Umbilical cord (tissue), 2 donors: ENCODE results near the gene RNF214. TPM values are rescaled to one million over a fixed set of nuclear protein-coding genes. Genes with fewer than 3 reads are reported as not detected.
"Not testable (repeated sequence)": the region's sequence is repeated elsewhere in the genome, so short reads cannot be mapped to it uniquely, and the experiment has no call there.

ENCODE experiments used
- DNase-seq: peaks from one replicate; pipeline ENCODE4 v3.0.0-alpha.2; 2015; ENCODE audit warnings: low spot score
- total RNA-seq: library from RNA; depleted of rRNA; stranded (reverse); fragments of >200 nt; gene quantifications from one replicate; pipeline ENCODE4 v1.2.3, GENCODE V29; 2014; ENCODE audit warnings: low replicate concordance; ENCODE audit not compliant: insufficient read depth

Gene RNF214
- total RNA-seq, 1 donor from 2014 or later = 10.8 TPM

DNA sequence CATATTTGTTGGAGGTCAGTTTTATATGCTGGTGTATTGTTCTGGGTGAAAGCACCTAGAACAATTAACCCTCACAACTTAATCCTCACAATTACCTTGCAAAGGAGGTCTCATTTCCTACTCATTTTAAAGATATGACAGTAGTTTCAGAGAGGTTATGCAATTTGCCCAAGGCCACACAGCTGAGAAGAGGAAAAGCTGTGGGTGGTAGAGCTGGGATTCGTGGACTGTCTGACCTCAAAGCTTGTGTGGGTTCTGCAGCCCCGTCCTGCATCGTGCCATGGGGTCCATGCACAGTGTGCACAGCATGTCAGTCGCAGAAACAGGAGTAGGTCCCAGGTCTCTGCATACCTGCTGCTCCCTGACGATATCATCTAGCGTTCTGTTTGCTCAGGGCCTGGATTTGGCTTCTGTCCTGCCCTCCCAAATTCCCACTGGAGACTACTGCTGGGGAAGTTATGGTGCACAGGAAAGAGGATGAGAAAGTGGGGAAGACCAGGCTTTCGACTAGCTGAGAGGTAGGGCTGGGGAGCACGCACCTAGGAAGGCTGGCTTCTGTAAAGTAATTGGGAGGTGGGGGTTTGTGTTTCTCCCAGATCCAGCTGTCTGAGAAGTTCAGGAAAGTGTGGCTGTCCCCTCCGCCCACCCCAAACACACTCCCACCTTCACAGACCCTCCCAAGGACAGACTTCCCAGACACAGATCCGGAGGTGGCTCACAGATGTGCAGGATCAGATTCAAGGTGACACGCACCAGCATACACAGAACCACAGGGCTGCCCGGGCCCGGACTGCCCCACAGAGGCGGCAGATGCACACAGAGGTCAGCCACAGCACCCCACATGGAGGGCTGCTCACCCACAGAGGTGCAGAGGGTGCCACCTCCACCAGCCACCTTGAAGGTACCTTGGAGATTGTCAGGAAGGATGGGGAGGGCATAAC, 81.6 kb downstream of the RNF214 start:
- DNase-seq = no peak

DNA sequence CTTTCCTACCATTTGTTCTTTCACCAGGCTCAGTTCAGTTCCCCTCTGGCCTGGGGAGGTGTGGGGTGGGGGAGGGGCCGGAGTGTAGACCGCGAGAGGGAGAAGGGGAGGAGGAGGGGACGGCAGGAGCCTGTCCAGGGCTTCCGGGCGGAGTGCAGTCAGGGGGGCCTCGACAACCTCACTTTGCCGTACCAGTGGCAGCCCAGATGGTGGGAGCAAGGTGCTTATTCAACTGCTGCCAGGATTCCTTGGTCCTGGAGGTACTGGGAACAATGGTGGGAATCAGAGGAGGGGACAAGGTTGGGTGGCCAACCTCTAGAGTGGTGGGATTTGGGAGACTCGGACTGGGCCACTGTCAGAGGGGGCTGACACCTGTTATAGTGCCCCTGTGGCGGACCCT, 82.4 kb downstream of the RNF214 start:
- DNase-seq = no peak

DNA sequence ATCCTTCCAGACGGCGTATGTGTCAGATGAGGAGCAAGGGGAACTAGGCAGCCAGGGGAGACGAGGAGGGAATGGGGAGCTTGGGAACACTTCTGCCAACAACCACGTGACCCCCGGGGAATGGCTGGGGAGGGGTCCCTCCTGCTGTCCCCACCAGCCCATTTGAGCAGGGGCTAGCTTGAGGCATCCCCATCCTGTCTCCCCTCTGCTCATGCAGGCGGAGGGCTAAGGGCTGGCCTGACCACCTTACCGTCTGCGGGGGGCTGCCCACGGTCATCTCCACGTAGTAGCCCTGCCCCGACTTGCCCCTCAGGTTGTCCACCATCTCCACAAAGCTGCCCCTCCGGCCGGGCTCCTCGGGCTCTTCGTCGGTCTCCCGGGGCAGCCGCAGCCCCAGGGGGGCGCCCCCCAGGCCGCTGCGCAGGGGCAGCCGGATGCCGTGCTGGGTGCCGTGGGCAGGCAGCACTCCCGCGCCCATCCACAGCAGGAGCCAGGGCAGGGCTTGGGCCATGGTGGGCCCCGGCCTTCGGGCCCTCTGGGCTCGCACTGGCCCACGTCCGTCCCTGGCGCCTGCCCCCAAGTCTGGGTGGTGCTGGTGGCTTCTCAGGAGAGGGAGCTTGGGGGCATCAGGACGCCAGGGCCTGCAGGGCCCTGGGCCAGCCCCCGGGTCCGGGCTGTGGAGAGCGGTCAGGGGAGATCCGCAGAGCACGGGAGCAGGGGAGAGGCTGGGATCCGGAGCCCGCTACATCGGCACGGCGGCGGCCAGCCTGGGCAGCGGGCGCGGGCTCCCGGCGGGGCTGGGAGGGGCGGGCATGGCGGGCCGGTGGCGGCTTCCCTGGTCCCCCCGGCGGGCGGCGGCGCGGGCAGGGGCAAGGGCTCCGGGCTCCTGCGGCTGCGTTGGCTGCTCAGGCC, 83.1 kb downstream of the RNF214 start:
- no peak for DNase-seq

DNA sequence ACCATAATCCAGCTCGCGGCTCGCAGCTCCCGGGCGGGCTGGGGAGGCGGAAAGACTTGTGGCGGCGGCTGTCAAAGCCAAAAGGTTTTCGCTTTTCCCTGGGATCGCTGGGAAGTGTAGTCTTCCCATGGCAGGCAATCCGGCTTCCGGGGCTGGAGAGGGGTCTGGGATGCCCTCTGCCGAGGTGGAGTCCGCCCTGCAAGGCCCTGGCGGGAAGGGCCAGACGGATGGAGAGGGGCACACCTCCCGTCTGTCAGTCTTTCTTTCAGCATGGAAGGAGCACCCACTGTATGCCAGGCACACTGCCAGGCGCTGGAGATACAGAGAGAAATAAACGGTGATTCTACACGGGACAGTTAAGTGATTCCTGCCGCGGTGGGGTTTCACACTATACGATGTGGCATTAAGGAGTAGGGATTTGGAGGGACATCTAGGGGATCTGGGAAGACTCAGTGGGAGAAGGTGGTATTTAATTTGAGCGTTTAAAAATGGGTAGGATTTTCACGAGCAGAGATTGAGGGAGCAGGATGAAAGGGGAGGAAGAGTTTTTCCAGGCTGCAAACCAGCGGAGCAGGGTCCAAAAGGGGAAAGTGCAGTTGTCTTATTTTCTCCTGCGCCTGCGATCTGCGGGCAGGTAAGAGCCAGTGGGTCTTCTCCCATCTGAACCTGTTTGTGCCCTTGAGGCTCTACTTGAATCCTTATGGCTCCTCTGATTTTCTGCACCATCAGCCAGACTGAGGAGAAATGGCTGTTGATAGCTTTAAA, 83.9 kb downstream of the RNF214 start, which contains the start of gene BACE1:
Gene BACE1 (minus strand): TSS at position 60 of the 765 bp plus-strand sequence. CDS start 461 bp downstream, outside the sequence.
- DNase-seq = peak; percentile 93

DNA sequence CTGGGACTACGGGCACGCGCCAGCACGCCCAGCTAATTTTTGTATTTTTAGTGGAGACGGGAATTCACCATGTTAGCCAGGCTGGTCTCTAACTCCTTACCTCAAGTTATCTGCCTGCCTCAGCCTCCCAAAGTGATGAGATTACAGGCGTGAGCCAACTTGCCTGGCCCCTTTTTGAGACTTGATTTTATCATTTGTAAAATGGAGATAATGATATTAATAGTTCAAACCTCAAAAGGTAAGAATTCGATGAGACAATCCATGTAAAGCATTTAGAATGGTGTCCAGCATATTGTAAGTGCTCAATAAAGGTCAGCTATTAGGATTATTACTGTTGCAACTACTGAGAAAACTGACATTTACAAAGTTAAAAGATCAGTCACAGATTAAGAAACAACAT, 86.3 kb downstream of the RNF214 start:
- DNase-seq = no peak

DNA sequence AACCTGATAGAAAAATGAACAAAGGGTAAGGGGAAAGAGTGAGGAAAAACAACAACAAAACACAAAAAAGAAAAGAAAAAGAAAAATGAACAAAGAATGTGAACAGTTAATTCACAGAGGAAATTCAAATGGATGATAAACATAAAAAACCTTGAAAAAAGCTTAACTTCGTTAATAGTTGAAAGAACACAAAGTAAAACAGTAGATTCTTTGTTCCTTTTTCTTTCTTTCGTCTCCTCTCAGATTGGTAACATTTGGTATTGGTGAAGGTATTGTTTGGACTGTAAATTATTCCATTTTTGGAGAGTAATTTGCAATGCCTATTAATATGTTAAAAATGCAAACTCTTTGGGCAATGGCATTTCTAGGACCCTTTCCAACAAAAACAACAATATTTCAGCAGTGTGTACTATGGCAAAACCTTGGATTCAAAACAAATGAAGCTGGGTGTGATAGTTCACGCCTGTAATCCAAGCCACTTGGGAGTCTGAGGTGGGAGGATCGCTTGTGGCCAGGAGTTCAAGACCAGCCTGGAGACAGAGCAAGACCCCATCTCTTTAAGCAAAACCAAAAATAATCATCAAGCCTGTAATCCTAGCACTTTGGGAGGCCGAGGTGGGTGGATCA, 86.9 kb downstream of the RNF214 start:
- DNase-seq = no peak

DNA sequence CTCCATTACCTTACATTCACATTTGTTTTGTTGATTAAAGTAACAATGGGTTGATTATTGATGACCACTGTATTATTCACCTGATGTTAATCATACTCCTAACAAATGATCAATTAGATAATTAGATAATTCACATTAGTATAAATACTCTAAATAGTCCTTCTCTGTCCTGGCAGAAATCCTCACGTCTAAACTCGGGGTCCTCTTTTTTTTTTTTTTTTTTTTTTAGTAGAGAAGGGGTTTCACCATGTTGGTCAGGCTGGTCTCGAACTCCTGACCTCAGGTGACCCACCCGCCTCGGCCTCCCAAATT, 94.7 kb downstream of the RNF214 start:
- not testable (repeated sequence) for DNase-seq

DNA sequence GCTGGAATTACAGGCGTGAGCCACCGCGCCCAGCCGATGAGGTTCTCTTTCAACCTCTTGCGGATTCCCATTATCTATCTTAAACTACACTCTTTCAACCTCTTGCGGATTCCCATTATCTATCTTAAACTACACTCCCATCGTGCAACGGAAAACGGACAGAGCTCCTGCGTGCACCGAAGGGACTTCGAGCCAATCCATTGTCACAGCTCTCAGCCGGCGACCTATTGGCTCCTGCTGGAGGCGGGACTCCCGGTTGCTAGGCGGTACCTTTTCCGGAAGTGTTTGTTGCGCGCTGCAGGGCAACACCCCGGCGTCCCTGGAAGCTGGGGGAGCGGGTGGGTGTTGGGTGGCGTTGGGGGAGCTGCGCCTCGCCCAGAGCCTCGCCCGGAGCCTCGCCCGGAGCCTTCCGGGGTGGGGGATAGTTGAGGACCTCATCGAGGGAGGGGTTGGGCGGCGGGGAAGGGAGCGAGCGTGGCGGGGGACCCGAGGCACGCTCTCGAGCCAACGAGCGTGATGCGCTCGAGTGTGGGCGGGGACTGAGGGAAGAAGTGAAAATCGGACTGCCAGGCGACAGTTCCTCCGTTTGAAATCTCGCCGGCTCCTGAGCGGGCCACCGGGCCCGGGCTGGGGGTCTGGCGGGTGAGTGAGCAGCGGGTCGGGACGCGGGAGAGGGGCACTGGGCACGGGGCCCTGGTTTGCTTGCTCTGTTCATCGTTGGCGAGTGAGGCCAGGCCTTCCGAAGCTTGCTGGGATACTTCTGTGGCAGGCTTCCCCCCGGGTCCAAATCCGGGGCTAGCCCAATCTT, 95.3 kb downstream of the RNF214 start, which contains the start of gene CEP164:
Gene CEP164 (plus strand): TSS at position 288 of the 808 bp plus-strand sequence. CDS start 10,733 bp downstream, outside the sequence.
- peak; percentile 99 for DNase-seq

DNA sequence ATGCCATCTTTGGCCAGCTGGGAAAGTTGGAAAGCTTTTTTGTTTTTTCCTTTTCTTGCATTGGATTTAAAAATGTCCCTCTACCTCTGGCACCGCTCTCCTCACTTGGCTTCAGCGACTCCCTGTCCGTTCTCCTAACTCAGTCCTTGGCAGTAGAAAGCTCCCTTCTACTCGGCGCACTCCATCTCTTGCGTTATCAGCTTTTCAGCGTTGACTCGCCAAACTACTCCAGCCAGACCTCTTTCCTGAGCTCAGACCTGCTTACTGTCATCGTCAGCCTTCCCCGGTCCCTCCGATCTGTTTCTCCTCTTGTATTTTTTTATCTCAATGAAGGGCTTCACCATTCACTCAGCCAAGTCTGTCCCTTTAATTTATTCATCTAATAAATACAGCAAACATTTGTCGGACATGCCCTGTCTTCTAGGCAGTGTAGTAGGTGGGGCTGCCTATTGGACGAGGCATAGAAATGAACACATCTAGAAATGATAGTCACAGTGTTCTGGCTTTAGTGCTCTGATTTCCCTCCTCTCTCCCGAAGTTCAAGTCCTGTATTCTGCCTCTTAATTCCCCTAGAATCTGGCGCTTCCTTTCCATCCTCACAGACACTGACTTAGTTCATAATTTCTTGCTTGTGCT, 96.0 kb downstream of the RNF214 start:
- peak; percentile 79 for DNase-seq

DNA sequence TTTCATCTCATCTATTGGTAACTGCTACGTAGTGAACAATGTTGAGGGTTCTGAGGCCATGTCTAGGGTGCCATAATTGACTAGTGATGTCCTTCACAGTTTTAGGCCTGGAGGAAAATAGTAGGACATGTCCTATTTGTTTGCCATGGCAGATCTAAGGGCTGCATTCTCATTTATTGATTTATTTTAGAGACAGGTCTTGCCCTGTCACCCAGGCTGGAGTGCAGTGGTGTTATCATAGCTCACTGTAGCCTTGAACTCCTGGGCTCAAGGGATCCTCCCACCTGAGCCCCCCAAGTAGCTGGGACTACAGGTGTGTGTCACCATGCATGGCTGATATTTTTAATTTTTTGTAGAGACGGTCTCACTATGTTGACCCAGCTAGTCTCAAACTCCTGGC, 100.4 kb downstream of the RNF214 start:
- no peak for DNase-seq

DNA sequence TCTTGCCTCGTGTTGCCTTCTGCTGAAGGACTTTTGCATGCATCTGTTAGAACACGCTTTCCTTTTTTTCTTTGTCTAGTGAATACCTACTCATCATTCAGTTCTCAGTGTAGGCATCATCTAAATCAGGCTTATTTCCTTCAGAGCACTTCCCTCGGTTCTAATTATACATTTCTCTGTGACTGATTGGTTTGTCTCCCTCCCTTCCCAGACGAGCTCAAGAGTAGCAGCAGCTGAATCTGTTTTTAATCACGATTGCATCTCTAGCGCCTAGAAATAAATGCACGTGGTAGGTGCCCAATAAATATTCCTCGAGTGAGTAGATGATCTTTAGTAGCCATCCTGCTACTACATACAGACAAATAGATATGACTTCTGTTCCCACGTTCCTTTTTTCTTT, 101.4 kb downstream of the RNF214 start:
- DNase-seq = no peak

DNA sequence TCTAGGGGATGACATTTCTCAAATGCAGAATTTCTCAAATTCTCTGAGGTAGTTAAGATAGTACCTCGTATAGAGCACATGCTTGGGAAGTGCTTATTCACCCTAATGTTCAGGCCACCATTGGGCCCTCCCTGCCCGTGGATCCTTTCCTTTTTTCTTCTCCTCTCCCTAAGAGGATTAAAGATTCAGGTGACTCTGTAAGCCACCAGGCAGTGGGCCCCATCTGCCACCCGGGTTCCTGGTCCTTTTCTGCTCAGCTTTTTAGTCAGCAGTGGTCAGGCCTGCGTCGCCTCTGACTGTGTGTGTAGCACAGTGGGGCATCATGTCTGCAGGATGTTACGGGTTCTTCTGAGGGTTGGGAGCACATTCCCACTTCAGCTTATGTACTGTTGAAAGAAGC, 102.4 kb downstream of the RNF214 start:
- DNase-seq = no peak

DNA sequence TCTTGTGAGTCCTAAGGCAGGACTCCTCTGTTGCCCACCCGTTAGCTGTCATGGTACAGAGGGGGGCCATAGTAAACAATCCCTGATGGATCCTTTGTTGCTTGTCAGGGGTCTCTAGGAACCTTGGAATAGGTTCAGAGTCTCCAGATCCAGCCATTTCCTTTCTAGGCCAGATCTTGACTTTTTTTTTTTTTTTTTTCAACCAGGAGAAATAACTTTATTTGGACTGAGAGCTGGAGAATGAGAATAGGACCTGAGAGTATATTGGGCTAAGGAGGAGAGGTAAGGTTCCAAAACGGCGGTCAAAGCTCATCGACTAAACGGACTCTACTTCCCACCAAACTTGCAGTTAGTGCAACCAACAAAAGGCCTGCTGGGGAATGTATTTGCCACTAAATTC, 102.9 kb downstream of the RNF214 start:
- DNase-seq = no peak

Other genes starting within 250 kb of the RNF214 start
- gene SIK3, start 134.2 kb upstream of the RNF214 start, total RNA-seq = 12.3 TPM
- 117 TPM for gene PAFAH1B2, start 88.4 kb upstream of the RNF214 start, total RNA-seq
- gene SIDT2, start 53.9 kb upstream of the RNF214 start, total RNA-seq = 37.3 TPM
- 5,845 TPM for gene TAGLN, start 33.3 kb upstream of the RNF214 start, total RNA-seq
- gene PCSK7, start 598 bp upstream of the RNF214 start, total RNA-seq = 27.0 TPM
- gene BACE1-AS, start 58.7 kb downstream of the RNF214 start, total RNA-seq = 6.3 TPM
- gene BACE1, start 83.6 kb downstream of the RNF214 start, total RNA-seq = 12.0 TPM
- 49.8 TPM for gene CEP164, start 95.2 kb downstream of the RNF214 start, total RNA-seq